Liver (tissue), 9 donors: ENCODE results near the gene PDP2. TPM values are rescaled to one million over a fixed set of nuclear protein-coding genes. Genes with fewer than 3 reads are reported as not detected.

ENCODE experiments used
- DNase-seq: peaks from one replicate; pipeline ENCODE4 v3.0.0-alpha.2; 2017; ENCODE audit warnings: low spot score
- H3K27ac ChIP-seq, 2 donors: one replicate each; pipeline ENCODE4 v1.7.0; 2013; ENCODE audit warnings: inconsistent platforms in 2 of 2, low read length in 2 of 2, control low read depth in 1 of 2, low read depth in 1 of 2, mild to moderate bottlenecking in 1 of 2
- H3K27me3 ChIP-seq, 4 donors: one replicate each; pipeline versions ENCODE4 v1.6.1 to v1.7.0; 2013; ENCODE audit warnings: low read length in 3 of 4, inconsistent platforms in 1 of 4, mild to moderate bottlenecking in 1 of 4, moderate library complexity in 1 of 4; ENCODE audit not compliant: control insufficient read depth in 4 of 4, insufficient read depth in 4 of 4
- H3K36me3 ChIP-seq, 4 donors: one replicate each; pipeline versions ENCODE4 v1.6.1 to v1.7.0; 2013; ENCODE audit warnings: low read length in 3 of 4, mild to moderate bottlenecking in 3 of 4, low read depth in 1 of 4, moderate library complexity in 1 of 4; ENCODE audit not compliant: control insufficient read depth in 4 of 4, insufficient read depth in 3 of 4
- H3K4me1 ChIP-seq, 4 donors: one replicate each; pipeline versions ENCODE4 v1.6.1 to v1.7.0; 2013; ENCODE audit warnings: low read length in 3 of 4, mild to moderate bottlenecking in 3 of 4, moderate library complexity in 1 of 4; ENCODE audit not compliant: control insufficient read depth in 4 of 4, insufficient read depth in 4 of 4
- H3K4me3 ChIP-seq, 3 donors: one replicate each; pipeline versions ENCODE4 v1.6.1 to v1.7.0; 2013; ENCODE audit warnings: low read length in 3 of 3, control low read depth in 1 of 3, low read depth in 1 of 3, mild to moderate bottlenecking in 1 of 3
- H3K9ac ChIP-seq, 2 donors: one replicate each; pipeline ENCODE4 v1.7.0; 2013; ENCODE audit warnings: low read length in 2 of 2, mild to moderate bottlenecking in 2 of 2, moderate library complexity in 2 of 2, control low read depth in 1 of 2, low read depth in 1 of 2
- H3K9me3 ChIP-seq, 4 donors: one replicate each; pipeline versions ENCODE4 v1.6.1 to v1.7.0; 2013; ENCODE audit warnings: low read length in 3 of 4; ENCODE audit not compliant: control insufficient read depth in 4 of 4
- ATF3 ChIP-seq: IDR thresholded peaks from 2 replicates; pipeline ENCODE4 v1.6.1; 2016; ENCODE audit warnings: antibody characterized with exemption
- FOXA1 ChIP-seq: IDR thresholded peaks from 2 replicates; pipeline ENCODE4 v1.6.1; 2016; ENCODE audit warnings: antibody characterized with exemption
- GABPA ChIP-seq, 2 donors: IDR thresholded peaks in 1 of 2; conservative IDR thresholded peaks in 1 of 2; 2 replicates each; pipeline ENCODE4 v1.6.1; 2016; ENCODE audit warnings: antibody characterized with exemption in 2 of 2, mild to moderate bottlenecking in 1 of 2, moderate library complexity in 1 of 2
- HNF4A ChIP-seq, 2 donors: conservative IDR thresholded peaks; 2 replicates each; pipeline ENCODE4 v1.6.1; 2016; ENCODE audit warnings: antibody characterized with exemption in 2 of 2, mild to moderate bottlenecking in 2 of 2
- HNF4G ChIP-seq: IDR thresholded peaks from 2 replicates; pipeline ENCODE4 v1.6.1; 2016; ENCODE audit warnings: antibody characterized with exemption
- JUND ChIP-seq, 2 donors: IDR thresholded peaks; 2 replicates each; pipeline ENCODE4 v1.6.1; 2016; ENCODE audit warnings: antibody characterized with exemption in 2 of 2
- MAX ChIP-seq: IDR thresholded peaks from 2 replicates; pipeline ENCODE4 v1.6.1; 2016; ENCODE audit warnings: antibody characterized with exemption
- NR2F2 ChIP-seq: IDR thresholded peaks from 2 replicates; pipeline ENCODE4 v1.6.1; 2016; ENCODE audit warnings: antibody characterized with exemption
- RAD21 ChIP-seq, 2 donors: IDR thresholded peaks; 2 replicates each; pipeline ENCODE4 v1.6.1; 2016; ENCODE audit warnings: antibody characterized with exemption in 2 of 2, mild to moderate bottlenecking in 2 of 2
- REST ChIP-seq: IDR thresholded peaks from 2 replicates; pipeline ENCODE4 v1.6.1; 2016; ENCODE audit warnings: antibody characterized with exemption, mild to moderate bottlenecking
- RXRA ChIP-seq, 2 donors: IDR thresholded peaks; 2 replicates each; pipeline ENCODE4 v1.6.1; 2017 to 2018; ENCODE audit warnings: antibody characterized with exemption in 2 of 2, mild to moderate bottlenecking in 1 of 2
- TAF1 ChIP-seq: conservative IDR thresholded peaks from 2 replicates; pipeline ENCODE4 v1.6.1; 2016; ENCODE audit warnings: antibody characterized with exemption, mild to moderate bottlenecking
- YY1 ChIP-seq: IDR thresholded peaks from 2 replicates; pipeline ENCODE4 v1.6.1; 2016; ENCODE audit warnings: antibody characterized with exemption, mild to moderate bottlenecking
- ZBTB33 ChIP-seq: IDR thresholded peaks from 2 replicates; pipeline ENCODE4 v1.6.1; 2016; ENCODE audit warnings: antibody characterized with exemption
- WGBS: extraction: QIAGEN DNeasy Blood & Tissue Kit; methylation state at CpG from one replicate; pipeline ENCODE4 v1.1.7; 2013; 5-methylcytosine and 5-hydroxymethylcytosine counted together
- polyA plus RNA-seq, 2 donors: library from polyadenylated mRNA; stranded (reverse) in 1 of 2; unstranded in 1 of 2; fragments of 200-250 nt in 1 of 2; fragments of >200 nt in 1 of 2; fragmentation: Nextera tagmentation in 1 of 2; extraction: Ambion mirVana in 1 of 2; gene quantifications; one replicate each; pipeline versions ENCODE4 v1.2.1 to v1.2.3, GENCODE V29; 2013 to 2015
- total RNA-seq, 2 donors: library from RNA; depleted of rRNA; stranded (reverse); fragments of >200 nt; gene quantifications; one replicate each; pipeline ENCODE4 v1.2.3, GENCODE V29; 2014
- donor health status: healthy.
- donor health status: healthy.
- donor health status: healthy.
- donor health status: healthy.
- donor health status: healthy.

PDP2 gene
- total and polyA plus RNA-seq, 4 donors: 2.3 to 9.4 (median 6.1) TPM

- H3K27me3 ChIP-seq: no peaks in the 10 kb centered on the region
- no peak overlapping the region for H3K9ac ChIP-seq
- H3K27ac ChIP-seq: no peak overlapping the region
- DNase-seq: no peak
- H3K4me1 ChIP-seq: peaks cover 3 to 21% (median 17%) of the 10 kb centered on the region in 4 donors
- no peaks in the 10 kb centered on the region for H3K9me3 ChIP-seq
- H3K4me3 ChIP-seq: no peak overlapping the region
- peaks cover 4 to 23% (median 15%) of the 10 kb centered on the region in 4 donors for H3K36me3 ChIP-seq
- 97% methylated on average over 3 of the region's 3 CpGs for WGBS
- TF ChIP-seq MAX: no peak
- no peak for TF ChIP-seq HNF4A (conservative IDR thresholded peaks at IDR 0.05)
- no peak for TF ChIP-seq RAD21 (IDR thresholded peaks at IDR 0.05)
- TF ChIP-seq FOXA1: no peak
Observed at GRCh38 chr16:66882702-66883101, 2.4 kb downstream of the PDP2 start.

GRCh38 chr16:66885491-66885890 lies 5.2 kb downstream of the PDP2 start:
- Histone ChIP-seq H3K27me3 (no peaks in the 10 kb centered on the region), H3K27ac (no peak overlapping the region), H3K36me3 (peaks cover 4 to 23% (median 15%) of the 10 kb centered on the region in 4 donors), H3K4me1 (peaks cover 0 to 15% (median 9%) of the 10 kb centered on the region in 4 donors), H3K4me3 (no peak overlapping the region), H3K9me3 (no peaks in the 10 kb centered on the region), H3K9ac (no peak overlapping the region)
- TF ChIP-seq NR2F2: no peak
- TF ChIP-seq HNF4A (conservative IDR thresholded peaks at IDR 0.05): no peak
- TF ChIP-seq MAX: no peak
- TF ChIP-seq HNF4G: no peak
- no peak for TF ChIP-seq JUND (IDR thresholded peaks at IDR 0.05)
- TF ChIP-seq YY1: no peak
- no peak for TF ChIP-seq ZBTB33
- TF ChIP-seq GABPA (IDR thresholded peaks at IDR 0.05 in 1 of 2, conservative IDR thresholded peaks at IDR 0.05 in 1 of 2): no peak
- TF ChIP-seq RXRA (IDR thresholded peaks at IDR 0.05): no peak
- TF ChIP-seq FOXA1: no peak
- TF ChIP-seq TAF1: no peak
- TF ChIP-seq ATF3: no peak
- no peak for TF ChIP-seq REST
- TF ChIP-seq RAD21 (IDR thresholded peaks at IDR 0.05): no peak
- WGBS: 94% methylated on average over 12 of the region's 12 CpGs
- DNase-seq: no peak
